A549 (cell line): ENCODE results near the gene NCSTN. TPM values are rescaled to one million over a fixed set of nuclear protein-coding genes. Genes with fewer than 3 reads are reported as not detected.
A peak's percentile ranks its signal among the peaks of the same experiment; 100 is the strongest.
"Not testable (repeated sequence)": the region's sequence is repeated elsewhere in the genome, so short reads cannot be mapped to it uniquely, and the experiment has no call there.

ENCODE experiments used
- ATAC-seq, 2 experiments: fragments of 200-7000 bp in 1 of 2; fragments of >200 bp in 1 of 2; cut with Nextera tagmentation in 1 of 2; cut with Tn5 transposase in 1 of 2; 3 replicates each; pipeline versions ENCODE4 v1.8.0 to v1.9.1; 2018 to 2020; ENCODE audit warnings: mild to moderate bottlenecking in 1 of 2, moderate library complexity in 1 of 2
- CTCF ChIA-PET: fragments of 300-600 bp; sonication (Branson Sonifier 250); formaldehyde crosslinking; extraction: SDS; loops from one replicate; lab custom pipeline; 2021; ENCODE audit warnings: antibody characterized with exemption, inconsistent platforms; lab: Yijun Ruan, JAX
- POLR2A ChIA-PET: fragments of 350-600 bp; formaldehyde crosslinking; extraction: SDS; loops from one replicate; lab custom pipeline; 2021; ENCODE audit warnings: antibody characterized with exemption, inconsistent platforms; lab: Yijun Ruan, JAX
- DNase-seq, 2 experiments: peaks; one replicate each; pipeline versions ENCODE4 v3.0.0 to v3.0.0-alpha.2; 2011 to 2016; ENCODE audit warnings: low read depth in 1 of 2, low spot score in 1 of 2
- FAIRE-seq: peaks from 2 replicates; lab custom pipeline; 2011; peaks lifted over from hg19 to GRCh38; lab: Jason Lieb, UNC
- H3K27ac ChIP-seq, 2 experiments: fragments of >200 bp; sonication (Bioruptor Twin); formaldehyde crosslinking; 3 replicates each; pipeline ENCODE4 v1.5.1; 2016 to 2017
- H3K4me1 ChIP-seq: fragments of >200 bp; sonication (Bioruptor Twin); formaldehyde crosslinking; 3 replicates; pipeline ENCODE4 v1.6.1; 2016
- H3K4me2 ChIP-seq: fragments of >200 bp; sonication (Bioruptor Twin); formaldehyde crosslinking; 3 replicates; pipeline ENCODE4 v1.6.1; 2016
- H3K4me3 ChIP-seq: fragments of >200 bp; sonication (Bioruptor Twin); formaldehyde crosslinking; 3 replicates; pipeline ENCODE4 v1.5.1; 2016
- H3K9me3 ChIP-seq: fragments of >200 bp; sonication (Bioruptor Twin); formaldehyde crosslinking; 3 replicates; pipeline ENCODE4 v1.6.1; 2016
- BCL3 ChIP-seq: fragments of >200 bp; sonication (Bioruptor Twin); formaldehyde crosslinking; IDR thresholded peaks from 3 replicates; pipeline ENCODE4 v1.6.1; 2016
- CBX8 ChIP-seq: fragments of 200-600 bp; sonication (generic); IDR thresholded peaks from 2 replicates; pipeline ENCODE4 v1.6.1; 2016
- CEBPB ChIP-seq, 2 experiments: fragments of >200 bp in 1 of 2; sonication (Bioruptor Twin) in 1 of 2; formaldehyde crosslinking in 1 of 2; IDR thresholded peaks; 2 replicates each; pipeline ENCODE4 v1.6.1; 2012 to 2016
- CTCF ChIP-seq: fragments of >200 bp; sonication (Bioruptor Twin); formaldehyde crosslinking; IDR thresholded peaks from 3 replicates; pipeline ENCODE4 v1.5.1; 2016
- EHF ChIP-seq: fragments of 250-450 bp; sonication (Bioruptor Pico); IDR thresholded peaks from 2 replicates; pipeline ENCODE4 v1.5.0; 2020; ENCODE audit warnings: mild to moderate bottlenecking
- ELK1 ChIP-seq: fragments of 150-350 bp; IDR thresholded peaks from 2 replicates; pipeline ENCODE4 v1.6.1; 2014; ENCODE audit warnings: low read depth, mild to moderate bottlenecking, low read length
- EP300 ChIP-seq, 2 experiments: fragments of >200 bp; sonication (Bioruptor Twin); formaldehyde crosslinking; IDR thresholded peaks; 2 replicates in 1 of 2; 3 replicates in 1 of 2; pipeline ENCODE4 v1.6.1; 2016 to 2017
- FOSL2 ChIP-seq, 2 experiments: fragments of 450-650 bp in 1 of 2; fragments of >200 bp in 1 of 2; sonication (Bioruptor Twin) in 1 of 2; formaldehyde crosslinking; IDR thresholded peaks; 2 replicates each; pipeline versions ENCODE4 v1.5.0 to v1.6.1; 2016 to 2020; ENCODE audit warnings: mild to moderate bottlenecking in 1 of 2, moderate library complexity in 1 of 2
- HEYL ChIP-seq: fragments of 250-450 bp; sonication (Bioruptor Pico); IDR thresholded peaks from 2 replicates; pipeline ENCODE4 v1.8.0; 2021; ENCODE audit warnings: mild to moderate bottlenecking, moderate library complexity
- HOXB13 ChIP-seq: fragments of 250-450 bp; sonication (Bioruptor Pico); IDR thresholded peaks from 2 replicates; pipeline ENCODE4 v1.5.0; 2020; ENCODE audit warnings: low read depth, mild to moderate bottlenecking, moderate library complexity
- KDM1A ChIP-seq: fragments of 200-600 bp; sonication (generic); IDR thresholded peaks from 2 replicates; pipeline ENCODE4 v1.6.1; 2016; ENCODE audit warnings: low read depth, mild to moderate bottlenecking
- MAFK ChIP-seq: fragments of 450-650 bp; IDR thresholded peaks from 2 replicates; pipeline ENCODE4 v1.6.1; 2014; ENCODE audit not compliant: partially characterized antibody
- NFE2L2 ChIP-seq: fragments of 150-350 bp; conservative IDR thresholded peaks from 2 replicates; pipeline ENCODE4 v1.6.1; 2014; ENCODE audit warnings: low read length
- NPAS2 ChIP-seq: fragments of 250-450 bp; sonication (Bioruptor Pico); IDR thresholded peaks from 2 replicates; pipeline ENCODE4 v1.8.0; 2022; ENCODE audit warnings: mild to moderate bottlenecking, moderate library complexity, borderline replicate concordance
- PHF8 ChIP-seq: fragments of 200-600 bp; sonication (generic); IDR thresholded peaks from 2 replicates; pipeline ENCODE4 v1.6.1; 2016; ENCODE audit warnings: low read depth, mild to moderate bottlenecking, antibody characterized with exemption, moderate library complexity, borderline replicate concordance
- POLR2A ChIP-seq: IDR thresholded peaks from 2 replicates; pipeline ENCODE4 v1.6.1; 2012; ENCODE audit warnings: mild to moderate bottlenecking, low read length
- POLR2AphosphoS2 ChIP-seq: conservative IDR thresholded peaks from 2 replicates; pipeline ENCODE4 v1.6.1; 2012; ENCODE audit warnings: low read length, improper control_type of control experiment, inconsistent platforms
- RAD21 ChIP-seq, 2 experiments: fragments of >200 bp in 1 of 2; sonication (Bioruptor Twin) in 1 of 2; formaldehyde crosslinking in 1 of 2; IDR thresholded peaks in 1 of 2; conservative IDR thresholded peaks in 1 of 2; 2 replicates in 1 of 2; 3 replicates in 1 of 2; pipeline ENCODE4 v1.6.1; 2012 to 2018; ENCODE audit warnings: inconsistent platforms in 1 of 2
- RCOR1 ChIP-seq: fragments of 150-350 bp; IDR thresholded peaks from 2 replicates; pipeline ENCODE4 v1.6.1; 2014; ENCODE audit warnings: antibody characterized with exemption, low read length, low read depth
- RFX5 ChIP-seq: fragments of 450-650 bp; IDR thresholded peaks from 2 replicates; pipeline ENCODE4 v1.7.1; 2014; ENCODE audit warnings: antibody characterized with exemption, mild to moderate bottlenecking, moderate library complexity
- SMC3 ChIP-seq: fragments of >200 bp; sonication (Bioruptor Twin); formaldehyde crosslinking; IDR thresholded peaks from 3 replicates; pipeline ENCODE4 v1.6.1; 2018; ENCODE audit warnings: inconsistent platforms
- TP53 ChIP-seq: fragments of 250-450 bp; sonication (Bioruptor Pico); IDR thresholded peaks from 2 replicates; pipeline ENCODE4 v1.5.0; 2021; ENCODE audit warnings: mild to moderate bottlenecking, moderate library complexity
- WGBS: methylation state at CpG from one replicate; pipeline ENCODE4 v1.1.6; 2017; ENCODE audit errors: missing lambda C conversion rate; 5-methylcytosine and 5-hydroxymethylcytosine counted together
- polyA plus RNA-seq, 4 experiments: library from polyadenylated mRNA; depleted of rRNA in 3 of 4; stranded (reverse); fragments of >200 nt; fragmentation: RNase III in 1 of 4; extraction: RNeasy Plus Mini Kit Qiagen cat#74134 plus additional on column Dnase treatment in 1 of 4; gene quantifications; 2 replicates in 3 of 4; 3 replicates in 1 of 4; pipeline ENCODE4 v1.2.3, GENCODE V29; 2011 to 2017

The NCSTN gene
- polyA plus RNA-seq, 2 of the 4 experiments (the other 2 are of a cell fraction): 41.6 to 91.6 TPM

- no peaks in the 10 kb centered on the region for H3K9me3 ChIP-seq
- ChIA-PET POLR2A (interaction anchor here (1.2 kb wide), 1 partner anchor 10 kb away, joined by 5 read pairs; the partner anchor contains the start of gene NHLH1), CTCF (interaction anchor here (0.6 to 10.0 kb wide), 44 partner anchors 10 to 485 kb away, joined by 3 to 76 read pairs (median 4); partner anchors contain the start of gene NHLH1)
- H3K4me3 ChIP-seq: no peak overlapping the region
- ATAC-seq (peak; percentile 80 to 93), DNase-seq (peak; percentile 65 to 76), FAIRE-seq (peak; percentile 79)
- H3K4me1 ChIP-seq: no peaks in the 10 kb centered on the region
- no peak overlapping the region for H3K27ac ChIP-seq
- TF ChIP-seq SMC3 (peak; percentile 68), RAD21 (conservative IDR thresholded peaks at IDR 0.05 in 1 of 2, IDR thresholded peaks at IDR 0.05 in 1 of 2) (peak; percentile 84 to 94), HOXB13 (CRISPR knock-in tag) (no peak), CTCF (peak; percentile 96), ELK1 (no peak)
- WGBS: 2% methylated on average over 5 of the region's 5 CpGs
- no peak overlapping the region; the same call in 2 of the 3 replicates for H3K4me2 ChIP-seq
Observed at GRCh38 chr1:160376525-160377131, 33.4 kb downstream of the NCSTN start.

- H3K9me3 ChIP-seq: no peaks in the 10 kb centered on the region
- ChIA-PET POLR2A (no interaction called here), CTCF (interaction anchor here (0.6 to 10.0 kb wide), 25 partner anchors 8 to 331 kb away, joined by 3 to 76 read pairs (median 6); partner anchors contain the start of gene NHLH1)
- ATAC-seq (no peak), DNase-seq (no peak), FAIRE-seq (no peak)
- no peaks in the 10 kb centered on the region for H3K4me1 ChIP-seq
- H3K4me3 ChIP-seq: no peak overlapping the region
- no peak overlapping the region for H3K4me2 ChIP-seq
- no peak for TF ChIP-seq EP300 (IDR thresholded peaks at IDR 0.05)
- TF ChIP-seq RCOR1: no peak
- TF ChIP-seq HEYL (CRISPR knock-in tag): no peak
- no peak for TF ChIP-seq RFX5
- no peak for TF ChIP-seq MAFK
- no peak for TF ChIP-seq KDM1A
- TF ChIP-seq TP53 (CRISPR knock-in tag): no peak
- no peak for TF ChIP-seq SMC3
- TF ChIP-seq EHF: no peak
- no peak for TF ChIP-seq NFE2L2
- TF ChIP-seq PHF8: no peak
- TF ChIP-seq BCL3: no peak
- no peak for TF ChIP-seq ELK1
- TF ChIP-seq CTCF: no peak
- TF ChIP-seq FOSL2 (IDR thresholded peaks at IDR 0.05): no peak
- no peak for TF ChIP-seq FOSL2 (CRISPR knock-in tag; IDR thresholded peaks at IDR 0.05)
- no peak for TF ChIP-seq CEBPB (IDR thresholded peaks at IDR 0.05)
- TF ChIP-seq POLR2A: no peak
- TF ChIP-seq NPAS2 (CRISPR knock-in tag): no peak
- TF ChIP-seq POLR2AphosphoS2: no peak
- no peak for TF ChIP-seq CBX8
- 56% methylated on average over 7 of the region's 7 CpGs for WGBS
- H3K27ac ChIP-seq: no peak overlapping the region
Observed at GRCh38 chr1:160377585-160378206, 34.5 kb downstream of the NCSTN start.

- H3K4me2 ChIP-seq, CTCF ChIA-PET, H3K27ac ChIP-seq, H3K4me1 ChIP-seq, POLR2A ChIA-PET, DNase-seq, FAIRE-seq, H3K9me3 ChIP-seq, H3K4me3 ChIP-seq, ATAC-seq: not testable (repeated sequence)
- WGBS: 68% methylated on average over 2 of the region's 2 CpGs
Observed at GRCh38 chr1:160384812-160385211, 41.6 kb downstream of the NCSTN start.

GRCh38 chr1:160388406-160388805 is 45.2 kb downstream of the NCSTN start:
- WGBS: 3% methylated on average over 4 of the region's 4 CpGs
- FAIRE-seq, ATAC-seq: not testable (repeated sequence)

More at GRCh38 chr1:160388406-160388805, 45.2 kb downstream of the NCSTN start:
- POLR2A ChIA-PET, H3K27ac ChIP-seq, H3K4me2 ChIP-seq, H3K4me1 ChIP-seq, DNase-seq, H3K4me3 ChIP-seq, H3K9me3 ChIP-seq: not testable (repeated sequence)
- CTCF ChIA-PET: interaction anchor here (0.9 to 1.8 kb wide), 2 partner anchors 11 kb away, joined by 4 to 6 read pairs; no protein-coding TSS in a partner anchor
